H1 (cell line): Measurements from ENCODE around the gene PDE4D. TPM values are rescaled to one million over a fixed set of nuclear protein-coding genes. Genes with fewer than 3 reads are reported as not detected.

Source experiments
- CTCF ChIA-PET: fragments of 300-600 bp; sonication (Branson Sonifier 250); formaldehyde crosslinking; loops from one replicate; lab custom pipeline; 2021; ENCODE audit not compliant: partially characterized antibody; lab: Charles Lee
- POLR2A ChIA-PET: fragments of 300-600 bp; sonication (Branson Sonifier 250); formaldehyde crosslinking; loops from one replicate; lab custom pipeline; 2021; ENCODE audit warnings: inconsistent platforms; ENCODE audit not compliant: partially characterized antibody; lab: Charles Lee
- DNase-seq, 2 experiments: peaks; one replicate each; pipeline versions ENCODE4 v3.0.0 to v3.0.0-alpha.2; 2010 to 2022; ENCODE audit warnings: low spot score in 2 of 2, low read depth in 1 of 2, mixed read lengths in 1 of 2
- FAIRE-seq: peaks from 2 replicates; lab custom pipeline; 2011; peaks lifted over from hg19 to GRCh38; lab: Jason Lieb, UNC
- H2AFZ ChIP-seq: 2 replicates; pipeline ENCODE4 v1.8.1; 2012; ENCODE audit warnings: low read length, inconsistent platforms
- H2AK5ac ChIP-seq: 2 replicates; pipeline ENCODE4 v1.6.1; 2013; ENCODE audit warnings: low read depth, low read length
- H2BK120ac ChIP-seq: replicated peaks from 2 replicates; pipeline ENCODE3; 2013; ENCODE audit warnings: low read depth, low read length, inconsistent platforms
- H2BK12ac ChIP-seq: 2 replicates; pipeline ENCODE4 v1.6.1; 2013; ENCODE audit warnings: low read depth, low read length
- H2BK15ac ChIP-seq: 2 replicates; pipeline ENCODE4 v1.6.1; 2013; ENCODE audit warnings: low read length
- H2BK20ac ChIP-seq: 2 replicates; pipeline ENCODE4 v1.6.1; 2013; ENCODE audit warnings: low read length
- H2BK5ac ChIP-seq: 2 replicates; pipeline ENCODE4 v1.6.1; 2013; ENCODE audit warnings: low read depth, low read length
- H3K14ac ChIP-seq: 2 replicates; pipeline ENCODE4 v1.6.1; 2013; ENCODE audit warnings: inconsistent platforms; ENCODE audit not compliant: insufficient read length
- H3K18ac ChIP-seq: 2 replicates; pipeline ENCODE4 v1.6.1; 2013; ENCODE audit warnings: low read length; ENCODE audit errors: extremely low read depth
- H3K23ac ChIP-seq: 2 replicates; pipeline ENCODE4 v1.6.1; 2013; ENCODE audit warnings: inconsistent platforms; ENCODE audit not compliant: insufficient read length
- H3K23me2 ChIP-seq: 2 replicates; pipeline ENCODE4 v1.6.1; 2013; ENCODE audit warnings: low read depth, low read length
- H3K27ac ChIP-seq: 2 replicates; pipeline ENCODE4 v1.6.1; 2011; ENCODE audit warnings: low read depth, low read length, inconsistent platforms
- H3K27me3 ChIP-seq, 4 experiments: replicated peaks in 1 of 4; 1 replicate in 1 of 4; 2 replicates in 3 of 4; pipeline versions ENCODE4 v1.6.1 to v1.8.1; 2011 to 2013; ENCODE audit warnings: low read length in 3 of 4, mild to moderate bottlenecking in 3 of 4, inconsistent platforms in 2 of 4, mixed read lengths in 2 of 4, moderate library complexity in 1 of 4; ENCODE audit not compliant: control insufficient read depth in 3 of 4, insufficient read depth in 3 of 4; ENCODE audit errors: extremely low read depth in 1 of 4
- H3K36me3 ChIP-seq, 4 experiments: 2 replicates each; pipeline versions ENCODE4 v1.6.1 to v1.8.1; 2011 to 2013; ENCODE audit warnings: mild to moderate bottlenecking in 4 of 4, low read length in 3 of 4, moderate library complexity in 2 of 4, control low read depth in 1 of 4, inconsistent platforms in 1 of 4; ENCODE audit not compliant: insufficient read depth in 4 of 4, control insufficient read depth in 2 of 4
- H3K4ac ChIP-seq: replicated peaks from 2 replicates; pipeline ENCODE3; 2013; ENCODE audit warnings: low read length, low read depth, mixed read lengths, inconsistent platforms; ENCODE audit not compliant: insufficient read length
- H3K4me1 ChIP-seq, 4 experiments: replicated peaks in 1 of 4; 1 replicate in 1 of 4; 2 replicates in 3 of 4; pipeline versions ENCODE4 v1.6.1 to v1.8.1; 2011 to 2013; ENCODE audit warnings: low read length in 3 of 4, inconsistent platforms in 2 of 4, mixed read lengths in 1 of 4; ENCODE audit not compliant: insufficient read depth in 4 of 4, control insufficient read depth in 3 of 4
- H3K4me2 ChIP-seq, 2 experiments: 2 replicates each; pipeline versions ENCODE4 v1.6.1 to v1.8.1; 2011 to 2013; ENCODE audit warnings: low read depth in 2 of 2, low read length in 2 of 2, control low read depth in 1 of 2, inconsistent platforms in 1 of 2, mild to moderate bottlenecking in 1 of 2; ENCODE audit not compliant: insufficient read depth in 1 of 2
- H3K4me3 ChIP-seq, 4 experiments: fragments of 200-600, 300-600 bp in 1 of 4; sonication (generic), shearing (Covaris generic), sonication (Bioruptor Twin) in 1 of 4; 2 replicates each; pipeline versions ENCODE4 v1.5.1 to v1.8.1; 2011 to 2016; ENCODE audit warnings: low read length in 4 of 4, low read depth in 3 of 4, control low read depth in 2 of 4, inconsistent platforms in 2 of 4, mild to moderate bottlenecking in 2 of 4, mixed read lengths in 1 of 4, moderate library complexity in 1 of 4; ENCODE audit not compliant: insufficient read depth in 2 of 4; ENCODE audit errors: extremely low read depth in 1 of 4
- H3K56ac ChIP-seq: replicated peaks from 2 replicates; pipeline ENCODE3; 2013; ENCODE audit warnings: low read depth, mild to moderate bottlenecking, mixed read lengths, low read length, inconsistent platforms; ENCODE audit not compliant: insufficient read length
- H3K79me1 ChIP-seq: 2 replicates; pipeline ENCODE4 v1.6.1; 2013; ENCODE audit warnings: low read depth, low read length, control low read depth
- H3K79me2 ChIP-seq, 2 experiments: 2 replicates each; pipeline versions ENCODE4 v1.6.1 to v1.8.1; 2012 to 2013; ENCODE audit warnings: low read length in 2 of 2, mild to moderate bottlenecking in 2 of 2, inconsistent platforms in 1 of 2; ENCODE audit not compliant: insufficient read depth in 2 of 2, control insufficient read depth in 1 of 2
- H3K9ac ChIP-seq, 4 experiments: replicated peaks in 1 of 4; 1 replicate in 1 of 4; 2 replicates in 3 of 4; pipeline versions ENCODE4 v1.6.1 to v1.8.1; 2011 to 2013; ENCODE audit warnings: low read depth in 3 of 4, low read length in 3 of 4, control low read depth in 2 of 4, mild to moderate bottlenecking in 2 of 4, moderate library complexity in 2 of 4, inconsistent platforms in 1 of 4; ENCODE audit errors: extremely low read depth in 1 of 4
- H3K9me3 ChIP-seq, 2 experiments: 2 replicates each; pipeline versions ENCODE4 v1.6.1 to v1.8.1; 2012 to 2013; ENCODE audit warnings: mild to moderate bottlenecking in 2 of 2, moderate library complexity in 2 of 2, control low read depth in 1 of 2, inconsistent platforms in 1 of 2, low read depth in 1 of 2, low read length in 1 of 2, mixed read lengths in 1 of 2; ENCODE audit not compliant: insufficient read depth in 2 of 2
- H4K20me1 ChIP-seq, 2 experiments: replicated peaks in 1 of 2; 2 replicates each; pipeline versions ENCODE3 to v1.8.1; 2011 to 2013; ENCODE audit warnings: inconsistent platforms in 2 of 2, low read length in 2 of 2, mild to moderate bottlenecking in 1 of 2; ENCODE audit not compliant: insufficient read depth in 2 of 2, control insufficient read depth in 1 of 2
- H4K5ac ChIP-seq: 2 replicates; pipeline ENCODE4 v1.6.1; 2013; ENCODE audit warnings: low read length, low read depth, mixed read lengths, inconsistent platforms; ENCODE audit not compliant: insufficient read length
- H4K8ac ChIP-seq: 2 replicates; pipeline ENCODE4 v1.8.0; 2013; ENCODE audit warnings: mild to moderate bottlenecking, moderate library complexity, low read length, inconsistent platforms; ENCODE audit not compliant: insufficient read depth; ENCODE audit errors: extremely low read depth
- H4K91ac ChIP-seq: replicated peaks from 2 replicates; pipeline ENCODE3; 2013; ENCODE audit warnings: low read length, mixed read lengths, inconsistent platforms; ENCODE audit not compliant: insufficient read length
- ATF2 ChIP-seq: IDR thresholded peaks from 2 replicates; pipeline ENCODE4 v1.6.1; 2012; ENCODE audit warnings: low read length, inconsistent platforms
- BCL11A ChIP-seq, 2 experiments: IDR thresholded peaks; one replicate each; pipeline ENCODE4 v1.6.1; 2011; ENCODE audit warnings: low read depth in 2 of 2, low read length in 2 of 2, mild to moderate bottlenecking in 2 of 2
- EZH2 ChIP-seq: fragments of 200-600 bp; sonication (generic); IDR thresholded peaks from 2 replicates; pipeline ENCODE4 v1.7.1; 2012; ENCODE audit warnings: low read depth, mild to moderate bottlenecking, moderate library complexity, low read length, inconsistent platforms; ENCODE audit not compliant: severe bottlenecking
- HDAC6 ChIP-seq: IDR thresholded peaks from one replicate; pipeline ENCODE4 v1.7.1; 2012; ENCODE audit warnings: low read depth, mild to moderate bottlenecking, inconsistent platforms, low read length, moderate library complexity
- WGBS, 2 experiments: shearing (Covaris generic) in 1 of 2; methylation state at CpG; one replicate each; pipeline versions ENCODE4 v1.1.6 to v1.1.7; 2013 to 2015; ENCODE audit warnings: low lambda C conversion rate in 2 of 2, mixed read lengths in 2 of 2, inconsistent platforms in 1 of 2, low coverage in 1 of 2, missing lambda C conversion rate in 1 of 2; ENCODE audit not compliant: insufficient replicate concordance in 2 of 2, insufficient coverage in 1 of 2, insufficient read length in 1 of 2; ENCODE audit errors: extremely low coverage in 1 of 2, missing lambda C conversion rate in 1 of 2; 5-methylcytosine and 5-hydroxymethylcytosine counted together
- polyA plus RNA-seq, 7 experiments: library from polyadenylated mRNA; depleted of rRNA in 3 of 7; stranded (reverse) in 5 of 7; unstranded in 2 of 7; fragments of >200 nt in 5 of 7; fragments of 200-250 nt in 2 of 7; gene quantifications; 1 replicate in 5 of 7; 2 replicates in 1 of 7; 4 replicates in 1 of 7; pipeline versions ENCODE4 v1.2.1 to v1.2.3, GENCODE V29; 2011 to 2013; ENCODE audit warnings: missing spikeins in 2 of 7, mixed read lengths in 2 of 7
- total RNA-seq: library from RNA; stranded (reverse); fragmentation: NEBNext Ultra II Directional; extraction: Animal tissue kit (Norgen Biotek cat#: 25700); gene quantifications from 2 replicates; pipeline ENCODE4 v1.2.1, GENCODE V29; 2021

The PDE4D gene
- total and polyA plus RNA-seq, 2 of the 8 experiments (the other 6 are each of a cell fraction or from before 2014, with no cell fraction given), result 2.3 to 3.7 TPM

- Histone ChIP-seq H3K9me3 (no peaks in the 10 kb centered on the region; a peak in 1 of 4 replicates), H3K79me2 (no peaks in the 10 kb centered on the region), H4K91ac (no peak overlapping the region), H3K4me2 (no peak overlapping the region), H3K23ac (no peak overlapping the region), H3K27me3 (no peaks in the 10 kb centered on the region), H3K56ac (no peak overlapping the region), H3K36me3 (no peaks in the 10 kb centered on the region), H2BK120ac (no peak overlapping the region), H3K4ac (no peak overlapping the region), H2AK5ac (no peak overlapping the region), H3K14ac (no peak overlapping the region), H2BK15ac (no peak overlapping the region), H4K5ac (no peak overlapping the region), H2BK20ac (no peak overlapping the region), H2AFZ (no peak overlapping the region), H3K9ac (no peak overlapping the region), H3K4me3 (no peak overlapping the region), H3K27ac (no peak overlapping the region), H4K8ac (no peak overlapping the region), H2BK12ac (no peak overlapping the region), H3K79me1 (no peaks in the 10 kb centered on the region), H4K20me1 (no peaks in the 10 kb centered on the region), H3K4me1 (no peaks in the 10 kb centered on the region), H2BK5ac (no peak overlapping the region), H3K23me2 (no peaks in the 10 kb centered on the region), H3K18ac (no peak overlapping the region)
- ChIA-PET POLR2A (no interaction called here), CTCF (no interaction called here)
- 96% methylated on average over 4 of the region's 4 CpGs; no CpG with 5 or more reads in 1 of the 2 experiments for WGBS, 2 experiments
- FAIRE-seq (no peak), DNase-seq (no peak)
- TF ChIP-seq ATF2 (no peak), HDAC6 (no peak), EZH2 (no peak), BCL11A (IDR thresholded peaks at IDR 0.05; ENCODE audit: low read depth in 2 of 2, low read length in 2 of 2) (no peak)
These were observed 264.0 kb downstream of the PDE4D start for GRCh38 chr5:59629561-59629960.
